ENCODE measurements around the gene CD82. TPM values are rescaled to one million over a fixed set of nuclear protein-coding genes. Genes with fewer than 3 reads are reported as not detected.

Gene CD82
- polyA plus RNA-seq, 1 of the 3 experiments (the other 2 are of a cell fraction): 39.2 TPM

DNA sequence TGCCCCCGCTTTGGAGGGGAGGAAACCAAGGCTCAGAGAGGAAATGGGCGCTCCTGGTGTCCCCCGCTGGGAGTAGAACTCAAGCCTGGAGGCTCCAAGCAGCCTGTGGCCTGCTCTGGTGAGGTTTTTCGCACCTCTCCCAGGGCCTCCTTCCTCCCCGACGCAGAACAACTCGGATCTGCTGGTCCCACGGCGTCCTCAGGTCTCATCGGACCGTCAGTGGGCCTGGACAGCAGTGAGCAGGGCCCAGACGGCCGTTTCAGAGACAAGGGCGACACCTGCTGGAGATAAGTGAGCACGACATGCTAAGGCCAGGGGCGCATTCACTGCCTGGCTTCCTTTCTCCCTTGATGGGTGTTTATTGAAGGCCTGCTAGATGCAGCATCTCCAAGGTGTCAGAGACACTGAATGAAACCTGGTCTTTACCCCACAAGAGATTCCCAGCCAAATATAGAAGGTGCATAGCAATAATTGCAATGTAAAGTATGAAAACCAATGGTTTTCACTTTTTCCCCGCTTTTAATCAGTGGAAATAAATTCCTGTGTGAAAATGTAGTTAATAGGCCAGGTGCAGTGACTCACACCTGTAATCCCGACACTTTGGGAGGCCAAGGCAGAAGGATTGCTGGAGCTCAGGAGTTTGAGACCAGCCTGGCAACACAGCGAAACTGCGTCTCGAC is 26.9 kb upstream of the CD82 start (continued):
- TF ChIP-seq MEF2A (IDR thresholded peaks at IDR 0.05; ENCODE audit: borderline replicate concordance, low read depth): no peak
- TF ChIP-seq FOSL2 (IDR thresholded peaks at IDR 0.05; ENCODE audit: borderline replicate concordance, low read depth): no peak
- no peak for TF ChIP-seq YY1 (IDR thresholded peaks at IDR 0.05; ENCODE audit: low read depth)
- TF ChIP-seq, protein P1, sequence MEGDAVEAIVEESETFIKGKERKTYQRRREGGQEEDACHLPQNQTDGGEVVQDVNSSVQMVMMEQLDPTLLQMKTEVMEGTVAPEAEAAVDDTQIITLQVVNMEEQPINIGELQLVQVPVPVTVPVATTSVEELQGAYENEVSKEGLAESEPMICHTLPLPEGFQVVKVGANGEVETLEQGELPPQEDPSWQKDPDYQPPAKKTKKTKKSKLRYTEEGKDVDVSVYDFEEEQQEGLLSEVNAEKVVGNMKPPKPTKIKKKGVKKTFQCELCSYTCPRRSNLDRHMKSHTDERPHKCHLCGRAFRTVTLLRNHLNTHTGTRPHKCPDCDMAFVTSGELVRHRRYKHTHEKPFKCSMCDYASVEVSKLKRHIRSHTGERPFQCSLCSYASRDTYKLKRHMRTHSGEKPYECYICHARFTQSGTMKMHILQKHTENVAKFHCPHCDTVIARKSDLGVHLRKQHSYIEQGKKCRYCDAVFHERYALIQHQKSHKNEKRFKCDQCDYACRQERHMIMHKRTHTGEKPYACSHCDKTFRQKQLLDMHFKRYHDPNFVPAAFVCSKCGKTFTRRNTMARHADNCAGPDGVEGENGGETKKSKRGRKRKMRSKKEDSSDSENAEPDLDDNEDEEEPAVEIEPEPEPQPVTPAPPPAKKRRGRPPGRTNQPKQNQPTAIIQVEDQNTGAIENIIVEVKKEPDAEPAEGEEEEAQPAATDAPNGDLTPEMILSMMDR (IDR thresholded peaks at IDR 0.05): peak; percentile 93
- TF ChIP-seq RCOR1 (IDR thresholded peaks at IDR 0.05; ENCODE audit: low read length): no peak
- no peak for TF ChIP-seq FOXM1 (IDR thresholded peaks at IDR 0.05; ENCODE audit: low read depth)
- TF ChIP-seq, protein P2, sequence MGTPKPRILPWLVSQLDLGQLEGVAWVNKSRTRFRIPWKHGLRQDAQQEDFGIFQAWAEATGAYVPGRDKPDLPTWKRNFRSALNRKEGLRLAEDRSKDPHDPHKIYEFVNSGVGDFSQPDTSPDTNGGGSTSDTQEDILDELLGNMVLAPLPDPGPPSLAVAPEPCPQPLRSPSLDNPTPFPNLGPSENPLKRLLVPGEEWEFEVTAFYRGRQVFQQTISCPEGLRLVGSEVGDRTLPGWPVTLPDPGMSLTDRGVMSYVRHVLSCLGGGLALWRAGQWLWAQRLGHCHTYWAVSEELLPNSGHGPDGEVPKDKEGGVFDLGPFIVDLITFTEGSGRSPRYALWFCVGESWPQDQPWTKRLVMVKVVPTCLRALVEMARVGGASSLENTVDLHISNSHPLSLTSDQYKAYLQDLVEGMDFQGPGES (IDR thresholded peaks at IDR 0.05; ENCODE audit: low read depth, low read length): no peak
- TF ChIP-seq, protein P3, sequence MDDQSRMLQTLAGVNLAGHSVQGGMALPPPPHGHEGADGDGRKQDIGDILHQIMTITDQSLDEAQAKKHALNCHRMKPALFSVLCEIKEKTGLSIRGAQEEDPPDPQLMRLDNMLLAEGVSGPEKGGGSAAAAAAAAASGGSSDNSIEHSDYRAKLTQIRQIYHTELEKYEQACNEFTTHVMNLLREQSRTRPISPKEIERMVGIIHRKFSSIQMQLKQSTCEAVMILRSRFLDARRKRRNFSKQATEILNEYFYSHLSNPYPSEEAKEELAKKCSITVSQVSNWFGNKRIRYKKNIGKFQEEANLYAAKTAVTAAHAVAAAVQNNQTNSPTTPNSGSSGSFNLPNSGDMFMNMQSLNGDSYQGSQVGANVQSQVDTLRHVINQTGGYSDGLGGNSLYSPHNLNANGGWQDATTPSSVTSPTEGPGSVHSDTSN (IDR thresholded peaks at IDR 0.05): no peak
- TF ChIP-seq EP300 (IDR thresholded peaks at IDR 0.05; ENCODE audit: borderline replicate concordance in 1 of 2, low read depth in 1 of 2, low read length in 1 of 2): no peak
- TF ChIP-seq, protein P4, sequence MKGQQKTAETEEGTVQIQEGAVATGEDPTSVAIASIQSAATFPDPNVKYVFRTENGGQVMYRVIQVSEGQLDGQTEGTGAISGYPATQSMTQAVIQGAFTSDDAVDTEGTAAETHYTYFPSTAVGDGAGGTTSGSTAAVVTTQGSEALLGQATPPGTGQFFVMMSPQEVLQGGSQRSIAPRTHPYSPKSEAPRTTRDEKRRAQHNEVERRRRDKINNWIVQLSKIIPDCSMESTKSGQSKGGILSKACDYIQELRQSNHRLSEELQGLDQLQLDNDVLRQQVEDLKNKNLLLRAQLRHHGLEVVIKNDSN (IDR thresholded peaks at IDR 0.05; ENCODE audit: borderline replicate concordance, low read depth): no peak

DNA sequence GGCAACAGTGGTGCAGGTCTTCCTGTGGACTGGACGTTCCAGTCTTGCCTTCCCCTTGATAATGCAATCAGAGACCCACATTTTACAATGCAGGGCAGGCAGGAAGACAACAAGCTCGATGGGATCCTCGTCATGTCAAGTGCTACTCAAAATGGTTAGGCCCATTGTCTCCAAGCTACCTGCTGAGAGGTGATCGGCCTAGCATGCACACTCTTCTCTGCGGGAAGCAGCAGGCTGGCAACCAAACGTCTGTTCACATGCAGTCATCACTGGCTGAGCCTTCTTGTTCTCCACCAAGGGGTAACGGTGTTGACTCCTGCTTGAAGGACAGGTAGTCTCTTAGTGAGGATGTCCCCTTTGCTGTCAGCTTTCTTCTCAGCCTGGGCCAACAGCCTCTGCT is 25.5 kb upstream of the CD82 start:
- Histone ChIP-seq H3K9me2 (no peaks in the 10 kb centered on the region), H3K9me3 (no peaks in the 10 kb centered on the region), H2AFZ (ENCODE audit: low read depth) (no peak overlapping the region), H3K4me2 (no peak overlapping the region), H3F3A (replicated peaks; ENCODE audit: insufficient read depth) (no peaks in the 10 kb centered on the region), H4K20me1 (ENCODE audit: insufficient read depth) (no peaks in the 10 kb centered on the region), H3K4me1 (ENCODE audit: control insufficient read depth in 1 of 2, insufficient read depth in 2 of 2, low read depth in 1 of 2, low read length in 1 of 2) (peaks cover 0 to 2% of the 10 kb centered on the region in 2 experiments; a peak in 1 of 4 replicates), H3K79me2 (ENCODE audit: insufficient read depth) (no peaks in the 10 kb centered on the region), H3K27ac (ENCODE audit: low read depth in 2 of 2, low read length in 1 of 2) (no peak overlapping the region), H3K9ac (no peak overlapping the region), H3K4me3 (ENCODE audit: low read depth in 2 of 2, low read length in 1 of 2) (no peak overlapping the region), H3K27me3 (ENCODE audit: insufficient read depth) (no peaks in the 10 kb centered on the region), H3K36me3 (replicated peaks in 1 of 2; ENCODE audit: control insufficient read depth in 1 of 2, insufficient read depth in 2 of 2, low read length in 1 of 2) (no peaks in the 10 kb centered on the region)
- ChIA-PET POLR2A (no interaction called here), CTCF (interaction anchor here (1.0 to 11.7 kb wide), 17 partner anchors 17 to 447 kb away, joined by 3 to 148 read pairs (median 3); partner anchors contain the start of gene EXT2)
- TF ChIP-seq FOXM1 (IDR thresholded peaks at IDR 0.05; ENCODE audit: low read depth) (no peak), FOXJ3 (CRISPR knock-in tag; IDR thresholded peaks at IDR 0.05) (no peak), NFIC (IDR thresholded peaks at IDR 0.05; ENCODE audit: borderline replicate concordance) (no peak), TEAD4 (IDR thresholded peaks at IDR 0.05; ENCODE audit: borderline replicate concordance, insufficient read depth) (no peak), SMC3 (IDR thresholded peaks at IDR 0.05; ENCODE audit: low read depth, low read length) (no peak), POLR2AphosphoS5 (IDR thresholded peaks at IDR 0.05; ENCODE audit: low read depth, low read length) (no peak), RFX5 (IDR thresholded peaks at IDR 0.05; ENCODE audit: low read length) (no peak)
- TF ChIP-seq, protein P5, sequence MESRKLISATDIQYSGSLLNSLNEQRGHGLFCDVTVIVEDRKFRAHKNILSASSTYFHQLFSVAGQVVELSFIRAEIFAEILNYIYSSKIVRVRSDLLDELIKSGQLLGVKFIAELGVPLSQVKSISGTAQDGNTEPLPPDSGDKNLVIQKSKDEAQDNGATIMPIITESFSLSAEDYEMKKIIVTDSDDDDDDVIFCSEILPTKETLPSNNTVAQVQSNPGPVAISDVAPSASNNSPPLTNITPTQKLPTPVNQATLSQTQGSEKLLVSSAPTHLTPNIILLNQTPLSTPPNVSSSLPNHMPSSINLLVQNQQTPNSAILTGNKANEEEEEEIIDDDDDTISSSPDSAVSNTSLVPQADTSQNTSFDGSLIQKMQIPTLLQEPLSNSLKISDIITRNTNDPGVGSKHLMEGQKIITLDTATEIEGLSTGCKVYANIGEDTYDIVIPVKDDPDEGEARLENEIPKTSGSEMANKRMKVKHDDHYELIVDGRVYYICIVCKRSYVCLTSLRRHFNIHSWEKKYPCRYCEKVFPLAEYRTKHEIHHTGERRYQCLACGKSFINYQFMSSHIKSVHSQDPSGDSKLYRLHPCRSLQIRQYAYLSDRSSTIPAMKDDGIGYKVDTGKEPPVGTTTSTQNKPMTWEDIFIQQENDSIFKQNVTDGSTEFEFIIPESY (IDR thresholded peaks at IDR 0.05; ENCODE audit: borderline replicate concordance, low read depth): no peak
- WGBS (ENCODE audit: low lambda C conversion rate): 44% methylated on average over 3 of the region's 7 CpGs
- DNase-seq: no peak
